HEK293 (cell line): ENCODE data around the gene RGS13.

Experiments
- CTCF ChIP-seq: fragments of 450-650 bp; formaldehyde crosslinking; IDR thresholded peaks from 2 replicates; pipeline ENCODE4 v1.5.1; 2016; ENCODE audit warnings: missing biosample characterization, missing genetic modification characterization
- MEIS1 ChIP-seq: sonication (generic); formaldehyde crosslinking; IDR thresholded peaks from 2 replicates; pipeline ENCODE4 v1.8.1; 2022; ENCODE audit warnings: missing genetic modification reagents, mild to moderate bottlenecking, borderline replicate concordance
- MYNN ChIP-seq: fragments of 450-650 bp; formaldehyde crosslinking; IDR thresholded peaks from 2 replicates; pipeline ENCODE4 v1.5.1; 2016; ENCODE audit warnings: missing biosample characterization, missing genetic modification characterization, borderline replicate concordance
- PRDM1 ChIP-seq: fragments of 450-650 bp; formaldehyde crosslinking; IDR thresholded peaks from 2 replicates; pipeline ENCODE4; 2016; ENCODE audit warnings: missing biosample characterization, missing genetic modification characterization
- TRIM28 ChIP-seq: IDR thresholded peaks from 2 replicates; pipeline ENCODE4 v1.6.1; 2011; ENCODE audit warnings: low read length, control low read depth, borderline replicate concordance
- YY1 ChIP-seq: fragments of 450-650 bp; formaldehyde crosslinking; IDR thresholded peaks from 2 replicates; pipeline ENCODE4 v1.5.1; 2018; ENCODE audit warnings: missing biosample characterization, missing genetic modification characterization
- ZNF174 ChIP-seq: fragments of 450-650 bp; formaldehyde crosslinking; IDR thresholded peaks from 2 replicates; pipeline ENCODE4 v1.5.0; 2017; ENCODE audit warnings: missing biosample characterization, mild to moderate bottlenecking, missing genetic modification characterization
- ZNF274 ChIP-seq, 2 experiments: fragments of 200-500 bp in 1 of 2; fragments of 450-650 bp in 1 of 2; sonication (Bioruptor generic) in 1 of 2; formaldehyde crosslinking in 1 of 2; IDR thresholded peaks; 2 replicates each; pipeline versions ENCODE4 v1.5.1 to v1.6.1; 2014 to 2016; ENCODE audit warnings: borderline replicate concordance in 1 of 2, inconsistent platforms in 1 of 2, low read length in 1 of 2, missing biosample characterization in 1 of 2, missing genetic modification characterization in 1 of 2
- ZNF324 ChIP-seq: fragments of 450-650 bp; formaldehyde crosslinking; IDR thresholded peaks from 2 replicates; pipeline ENCODE4 v1.5.1; 2016; ENCODE audit warnings: missing biosample characterization, missing genetic modification characterization
- ZNF433 ChIP-seq: fragments of 450-650 bp; formaldehyde crosslinking; IDR thresholded peaks from 2 replicates; pipeline ENCODE4 v1.5.1; 2016; ENCODE audit warnings: missing biosample characterization, missing genetic modification characterization, low read depth
- ZNF555 ChIP-seq: fragments of 450-650 bp; formaldehyde crosslinking; conservative IDR thresholded peaks from 2 replicates; pipeline ENCODE4 v1.5.1; 2017; ENCODE audit warnings: missing biosample characterization, mild to moderate bottlenecking, missing genetic modification characterization, inconsistent platforms
- ZNF660 ChIP-seq: fragments of 450-650 bp; IDR thresholded peaks from 2 replicates; pipeline ENCODE4 v1.5.1; 2018; ENCODE audit warnings: missing biosample characterization, mild to moderate bottlenecking, missing genetic modification characterization
- TF ChIP-seq, protein P1 (sequence below): sonication (generic); formaldehyde crosslinking; IDR thresholded peaks from 2 replicates; pipeline ENCODE4 v1.8.1; 2022; ENCODE audit warnings: mild to moderate bottlenecking, moderate library complexity, missing genetic modification reagents
- TF ChIP-seq, protein P2 (sequence below): fragments of 450-650 bp; formaldehyde crosslinking; IDR thresholded peaks from 2 replicates; pipeline ENCODE4 v1.5.1; 2016; ENCODE audit warnings: missing biosample characterization, missing genetic modification characterization, borderline replicate concordance

- TF ChIP-seq MYNN (no peak), ZNF324 (tag by site-specific recombination) (no peak), CTCF (tag by site-specific recombination) (no peak), ZNF274 (IDR thresholded peaks at IDR 0.05; ENCODE audit: low read length) (no peak), ZNF274 (tag by site-specific recombination; IDR thresholded peaks at IDR 0.05; ENCODE audit: borderline replicate concordance) (no peak), ZNF660 (tag by site-specific recombination) (no peak), MEIS1 (CRISPR knock-in tag) (no peak), PRDM1 (no peak), ZNF555 (tag by site-specific recombination) (no peak), ZNF174 (tag by site-specific recombination) (no peak), ZNF433 (tag by site-specific recombination) (no peak), YY1 (tag by site-specific recombination) (no peak), TRIM28 (no peak)
- TF ChIP-seq, protein P1, sequence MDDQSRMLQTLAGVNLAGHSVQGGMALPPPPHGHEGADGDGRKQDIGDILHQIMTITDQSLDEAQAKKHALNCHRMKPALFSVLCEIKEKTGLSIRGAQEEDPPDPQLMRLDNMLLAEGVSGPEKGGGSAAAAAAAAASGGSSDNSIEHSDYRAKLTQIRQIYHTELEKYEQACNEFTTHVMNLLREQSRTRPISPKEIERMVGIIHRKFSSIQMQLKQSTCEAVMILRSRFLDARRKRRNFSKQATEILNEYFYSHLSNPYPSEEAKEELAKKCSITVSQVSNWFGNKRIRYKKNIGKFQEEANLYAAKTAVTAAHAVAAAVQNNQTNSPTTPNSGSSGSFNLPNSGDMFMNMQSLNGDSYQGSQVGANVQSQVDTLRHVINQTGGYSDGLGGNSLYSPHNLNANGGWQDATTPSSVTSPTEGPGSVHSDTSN = no peak
- TF ChIP-seq, protein P2, sequence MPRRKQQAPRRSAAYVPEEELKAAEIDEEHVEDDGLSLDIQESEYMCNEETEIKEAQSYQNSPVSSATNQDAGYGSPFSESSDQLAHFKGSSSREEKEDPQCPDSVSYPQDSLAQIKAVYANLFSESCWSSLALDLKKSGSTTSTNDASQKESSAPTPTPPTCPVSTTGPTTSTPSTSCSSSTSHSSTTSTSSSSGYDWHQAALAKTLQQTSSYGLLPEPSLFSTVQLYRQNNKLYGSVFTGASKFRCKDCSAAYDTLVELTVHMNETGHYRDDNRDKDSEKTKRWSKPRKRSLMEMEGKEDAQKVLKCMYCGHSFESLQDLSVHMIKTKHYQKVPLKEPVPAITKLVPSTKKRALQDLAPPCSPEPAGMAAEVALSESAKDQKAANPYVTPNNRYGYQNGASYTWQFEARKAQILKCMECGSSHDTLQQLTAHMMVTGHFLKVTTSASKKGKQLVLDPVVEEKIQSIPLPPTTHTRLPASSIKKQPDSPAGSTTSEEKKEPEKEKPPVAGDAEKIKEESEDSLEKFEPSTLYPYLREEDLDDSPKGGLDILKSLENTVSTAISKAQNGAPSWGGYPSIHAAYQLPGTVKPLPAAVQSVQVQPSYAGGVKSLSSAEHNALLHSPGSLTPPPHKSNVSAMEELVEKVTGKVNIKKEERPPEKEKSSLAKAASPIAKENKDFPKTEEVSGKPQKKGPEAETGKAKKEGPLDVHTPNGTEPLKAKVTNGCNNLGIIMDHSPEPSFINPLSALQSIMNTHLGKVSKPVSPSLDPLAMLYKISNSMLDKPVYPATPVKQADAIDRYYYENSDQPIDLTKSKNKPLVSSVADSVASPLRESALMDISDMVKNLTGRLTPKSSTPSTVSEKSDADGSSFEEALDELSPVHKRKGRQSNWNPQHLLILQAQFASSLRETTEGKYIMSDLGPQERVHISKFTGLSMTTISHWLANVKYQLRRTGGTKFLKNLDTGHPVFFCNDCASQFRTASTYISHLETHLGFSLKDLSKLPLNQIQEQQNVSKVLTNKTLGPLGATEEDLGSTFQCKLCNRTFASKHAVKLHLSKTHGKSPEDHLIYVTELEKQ (tag by site-specific recombination) = no peak
Observed at GRCh38 chr1:192592517-192592916, 43.4 kb upstream of the RGS13 start.
